ENCODE results near the gene TMEM217. TPM values are rescaled to one million over a fixed set of nuclear protein-coding genes. Genes with fewer than 3 reads are reported as not detected.
"Not testable (repeated sequence)": the region's sequence is repeated elsewhere in the genome, so short reads cannot be mapped to it uniquely, and the experiment has no call there.

The TMEM217 gene
- total RNA-seq, 4 donors from 2014 or later = 0.41 to 1.4 (median 1.1) TPM; not detected in 1

- Histone ChIP-seq H3K27ac (no peak overlapping the region), H3K4me1 (peaks cover 11 to 38% (median 12%) of the 10 kb centered on the region in 4 donors), H3K27me3 (no peaks in the 10 kb centered on the region), H3K36me3 (no peaks in the 10 kb centered on the region), H3K9me3 (no peaks in the 10 kb centered on the region), H3K4me3 (no peak overlapping the region)
- DNase-seq = no peak
- in situ Hi-C loops (cut with MboI; ENCODE audit: low pct_ligation_motif_present in 1 of 4, low pct_unique_long_range_greater_than_20kb in 1 of 4, low sequenced_read_pairs in 3 of 4) (loop anchor here (10.0 to 25.0 kb wide), 6 partner anchors 147 to 439 kb away; partner anchors contain the start of gene C6orf89 (in 3 of the 4)), intact Hi-C loops (cut with DNase I; ENCODE audit: low total_unique reads) (no loop called here)
- no peak for TF ChIP-seq EP300 (IDR thresholded peaks at IDR 0.05; ENCODE audit: low read depth)
- 60 to 89% methylated on average over 1 of the region's 1 CpG for WGBS, 2 donors (ENCODE audit: low coverage in 1 of 2)
Measured at GRCh38 chr6:37201726-37202125, 56.2 kb downstream of the TMEM217 start.

- in situ Hi-C loops (cut with MboI; ENCODE audit: low pct_ligation_motif_present in 1 of 4, low pct_unique_long_range_greater_than_20kb in 1 of 4, low sequenced_read_pairs in 3 of 4) = loop anchor here (10.0 to 25.0 kb wide), 6 partner anchors 145 to 438 kb away; partner anchors contain the start of gene C6orf89 (in 3 of the 4)
- H3K27me3 ChIP-seq = no peaks in the 10 kb centered on the region
- H3K4me1 ChIP-seq = peaks cover 10 to 33% (median 12%) of the 10 kb centered on the region in 4 donors
- H3K27ac ChIP-seq = no peak overlapping the region
- no peak overlapping the region for H3K4me3 ChIP-seq
- H3K9me3 ChIP-seq = no peaks in the 10 kb centered on the region
- no peak for DNase-seq
- intact Hi-C loops (cut with DNase I; ENCODE audit: low total_unique reads) = no loop called here
- TF ChIP-seq EP300 (IDR thresholded peaks at IDR 0.05; ENCODE audit: low read depth) = no peak
- TF ChIP-seq POLR2AphosphoS5 (IDR thresholded peaks at IDR 0.05) = no peak
- no peak for TF ChIP-seq POLR2A (IDR thresholded peaks at IDR 0.05)
- 80 to 100% methylated on average over 1 to 5 of the region's 5 CpGs for WGBS, 2 donors (ENCODE audit: low coverage in 1 of 2)
- no peaks in the 10 kb centered on the region for H3K36me3 ChIP-seq
Measured at GRCh38 chr6:37200085-37200484, 57.9 kb downstream of the TMEM217 start.

- H3K4me1 ChIP-seq; H3K27me3 ChIP-seq; H3K9me3 ChIP-seq; intact Hi-C loops (cut with DNase I; ENCODE audit: low total_unique reads); H3K4me3 ChIP-seq; H3K36me3 ChIP-seq; in situ Hi-C loops (cut with MboI; ENCODE audit: low pct_ligation_motif_present in 1 of 4, low pct_unique_long_range_greater_than_20kb in 1 of 4, low sequenced_read_pairs in 3 of 4); H3K27ac ChIP-seq; DNase-seq: not testable (repeated sequence)
- WGBS, 2 donors (ENCODE audit: low coverage in 1 of 2) = 67 to 72% methylated on average over 3 to 4 of the region's 4 CpGs
Measured at GRCh38 chr6:37196451-37196850, 61.5 kb downstream of the TMEM217 start.

- WGBS, 2 donors (ENCODE audit: low coverage in 1 of 2) = 88% methylated on average over 1 of the region's 1 CpG; no CpG with 5 or more reads in 1 of the 2 donors
Measured at GRCh38 chr6:37194886-37195285, 63.1 kb downstream of the TMEM217 start.

GRCh38 chr6:37192666-37193065 is 65.3 kb downstream of the TMEM217 start:
- DNase-seq = no peak
- WGBS, 2 donors (ENCODE audit: low coverage in 1 of 2) = 36 to 50% methylated on average over 2 to 3 of the region's 3 CpGs
- no peaks in the 10 kb centered on the region for H3K9me3 ChIP-seq
- H3K36me3 ChIP-seq = no peaks in the 10 kb centered on the region
- no peak overlapping the region for H3K27ac ChIP-seq
- H3K4me1 ChIP-seq = peaks cover 0 to 4% (median 0%) of the 10 kb centered on the region in 4 donors
- no peaks in the 10 kb centered on the region for H3K27me3 ChIP-seq
- TF ChIP-seq POLR2AphosphoS5 (IDR thresholded peaks at IDR 0.05) (no peak), EP300 (IDR thresholded peaks at IDR 0.05; ENCODE audit: low read depth) (no peak), POLR2A (IDR thresholded peaks at IDR 0.05) (no peak), CTCF (IDR thresholded peaks at IDR 0.05) (no peak)
- intact Hi-C loops (cut with DNase I; ENCODE audit: low total_unique reads) (no loop called here), in situ Hi-C loops (cut with MboI; ENCODE audit: low pct_ligation_motif_present in 1 of 4, low pct_unique_long_range_greater_than_20kb in 1 of 4, low sequenced_read_pairs in 3 of 4) (no loop called here)
- no peak overlapping the region for H3K4me3 ChIP-seq

More at GRCh38 chr6:37194886-37195285, 63.1 kb downstream of the TMEM217 start:
- H3K27me3 ChIP-seq; H3K4me1 ChIP-seq; in situ Hi-C loops (cut with MboI; ENCODE audit: low pct_ligation_motif_present in 1 of 4, low pct_unique_long_range_greater_than_20kb in 1 of 4, low sequenced_read_pairs in 3 of 4); H3K36me3 ChIP-seq; DNase-seq; H3K4me3 ChIP-seq; H3K9me3 ChIP-seq; H3K27ac ChIP-seq; intact Hi-C loops (cut with DNase I; ENCODE audit: low total_unique reads): not testable (repeated sequence)

- H3K27me3 ChIP-seq = no peaks in the 10 kb centered on the region
- no peak overlapping the region for H3K4me3 ChIP-seq
- no peak for TF ChIP-seq POLR2A (IDR thresholded peaks at IDR 0.05)
- no peak for TF ChIP-seq CTCF (IDR thresholded peaks at IDR 0.05)
- TF ChIP-seq POLR2AphosphoS5 (IDR thresholded peaks at IDR 0.05) = no peak
- no peak for TF ChIP-seq EP300 (IDR thresholded peaks at IDR 0.05; ENCODE audit: low read depth)
- H3K9me3 ChIP-seq = no peaks in the 10 kb centered on the region
- intact Hi-C loops (cut with DNase I; ENCODE audit: low total_unique reads) = no loop called here
- peaks cover 0 to 9% (median 2%) of the 10 kb centered on the region in 4 donors for H3K4me1 ChIP-seq
- no peaks in the 10 kb centered on the region for H3K36me3 ChIP-seq
- in situ Hi-C loops (cut with MboI; ENCODE audit: low pct_ligation_motif_present in 1 of 4, low pct_unique_long_range_greater_than_20kb in 1 of 4, low sequenced_read_pairs in 3 of 4) = no loop called here
- no peak for DNase-seq
- WGBS, 2 donors (ENCODE audit: low coverage in 1 of 2) = 57 to 80% methylated on average over 1 of the region's 1 CpG
- no peak overlapping the region for H3K27ac ChIP-seq
Measured at GRCh38 chr6:37190159-37190535, 67.8 kb downstream of the TMEM217 start.
